ENCODE results near the gene CST2.

GRCh38 chr20:23874747-23875146 is 48.2 kb upstream of the CST2 start:
- TF ChIP-seq POLR2A (IDR thresholded peaks at IDR 0.05) = no peak
- no peak for TF ChIP-seq CTCF (IDR thresholded peaks at IDR 0.05)

All from right lobe of liver (tissue), 4 donors.